Fibroblast of peridontal ligament (primary cell): ENCODE measurements around the gene GIPC1.
"Not testable (repeated sequence)": the region's sequence is repeated elsewhere in the genome, so short reads cannot be mapped to it uniquely, and the experiment has no call there.

Experiments
- DNase-seq: peaks from one replicate; pipeline ENCODE4 v3.0.0-alpha.2; 2010; ENCODE audit errors: extremely low read depth

Gene GIPC1

DNA sequence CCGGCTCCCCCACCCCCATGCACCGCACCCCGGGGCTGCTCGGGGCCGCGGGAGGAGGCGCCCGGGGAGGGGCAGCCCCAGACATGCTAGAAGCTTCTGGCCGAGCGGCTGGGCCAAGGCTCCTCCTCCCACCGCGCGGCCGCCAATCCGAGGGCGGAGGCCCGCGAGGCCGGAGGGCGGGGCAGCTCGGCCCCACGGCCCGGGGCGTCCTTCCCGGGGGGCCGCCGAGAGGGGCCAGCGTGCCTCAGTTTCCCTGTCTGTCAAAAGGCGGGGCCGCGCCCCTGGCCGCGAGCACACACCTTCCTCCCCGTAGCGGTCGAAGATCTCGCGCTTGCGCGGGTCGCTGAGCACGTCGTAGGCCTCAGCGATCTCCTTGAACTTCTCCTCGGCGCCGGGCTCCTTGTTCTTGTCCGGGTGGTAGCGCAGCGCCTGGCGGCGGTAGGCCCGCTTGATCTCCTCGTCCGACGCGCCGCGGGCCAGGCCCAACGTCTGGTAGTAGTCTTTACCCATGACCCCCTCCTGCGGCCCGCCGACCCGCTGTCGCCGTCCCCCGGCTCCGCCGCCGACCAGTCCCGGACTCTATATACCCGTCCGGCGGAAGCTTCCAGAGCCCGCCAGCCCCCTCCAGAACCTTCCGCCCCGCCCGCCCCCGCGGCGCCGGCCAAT is 22.0 kb upstream of the GIPC1 start, which contains the start of gene DNAJB1:
TSS of gene DNAJB1 (minus strand) at position 558 of the 666 bp plus-strand sequence. CDS start at position 510, 48 bp downstream.
- peak; percentile 64 for DNase-seq

DNA sequence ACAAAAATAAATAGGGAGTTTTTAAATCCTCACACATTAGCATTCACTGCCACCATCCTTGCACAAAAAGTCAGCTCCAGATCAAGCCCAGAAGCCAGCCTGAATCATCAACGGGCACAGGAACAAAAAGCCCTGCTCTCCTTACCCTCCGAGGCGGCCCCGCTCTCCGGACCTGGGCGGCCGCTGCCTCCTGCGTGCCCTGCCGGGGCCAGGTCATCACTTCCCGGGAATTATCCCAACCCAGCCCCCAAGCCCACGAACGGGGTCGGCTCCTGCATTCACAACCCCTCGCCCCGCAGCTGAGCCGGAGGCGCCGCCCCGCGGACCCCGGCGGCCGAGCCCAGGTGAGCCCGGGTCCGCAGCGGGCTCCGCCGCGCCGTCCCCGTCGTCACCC is 21.5 kb upstream of the GIPC1 start:
- peak; percentile 33 for DNase-seq

DNA sequence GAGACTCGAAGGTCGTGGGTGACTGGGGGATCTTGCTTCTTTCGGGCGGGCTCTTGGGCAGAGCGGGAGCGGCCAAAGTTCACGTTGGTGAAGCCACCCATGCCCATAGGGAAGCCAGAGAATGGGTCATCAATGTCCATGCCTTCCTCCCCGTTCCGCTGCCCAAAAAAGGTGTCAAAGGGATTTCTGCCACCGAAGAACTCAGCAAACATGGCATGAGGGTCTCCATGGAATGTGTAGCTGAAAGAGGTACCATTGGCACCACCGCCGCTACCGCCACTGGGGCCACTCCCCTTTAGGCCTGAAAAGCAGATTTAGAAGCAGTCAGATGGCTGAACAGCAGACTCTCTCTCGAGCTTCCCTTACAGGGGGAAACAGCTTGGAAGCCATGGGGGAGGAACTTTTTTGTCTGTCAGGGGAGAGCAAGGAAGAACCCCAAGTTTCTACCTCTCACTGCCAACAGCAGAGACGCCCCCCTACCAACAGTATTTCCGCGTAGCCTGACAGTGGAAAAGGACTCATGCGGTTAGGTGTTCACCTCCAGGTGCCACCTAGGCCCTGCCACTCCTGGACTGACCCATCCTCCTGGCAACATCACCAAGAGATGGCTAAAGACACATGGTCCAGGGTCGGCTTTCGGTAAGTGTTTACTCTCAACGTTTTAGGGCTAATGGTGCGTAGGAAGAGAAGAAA is 21.0 kb upstream of the GIPC1 start:
- no peak for DNase-seq

DNA sequence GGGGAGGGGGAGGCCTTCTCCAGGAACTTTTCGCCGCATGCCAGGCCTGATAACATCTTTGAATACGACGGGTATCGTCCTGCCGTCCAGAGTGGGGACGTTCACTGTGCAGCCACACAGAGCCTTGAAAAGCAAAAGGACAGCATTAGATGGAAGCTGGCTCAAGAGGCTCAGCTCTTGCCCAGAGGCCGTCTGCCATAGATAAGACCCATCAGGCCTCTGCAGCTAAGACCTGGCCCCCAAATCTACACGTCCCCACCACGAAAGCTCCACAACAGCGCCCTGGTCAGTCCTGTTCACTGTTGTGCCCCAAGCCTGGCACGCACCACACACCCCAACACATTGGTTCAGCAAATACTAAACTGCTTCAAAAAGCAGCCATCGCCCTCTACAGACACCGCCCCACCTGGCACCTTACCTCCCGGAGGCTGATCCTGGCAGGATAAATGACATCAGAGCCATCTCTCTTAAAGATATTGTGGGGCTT is 20.2 kb upstream of the GIPC1 start:
- DNase-seq, result no peak

DNA sequence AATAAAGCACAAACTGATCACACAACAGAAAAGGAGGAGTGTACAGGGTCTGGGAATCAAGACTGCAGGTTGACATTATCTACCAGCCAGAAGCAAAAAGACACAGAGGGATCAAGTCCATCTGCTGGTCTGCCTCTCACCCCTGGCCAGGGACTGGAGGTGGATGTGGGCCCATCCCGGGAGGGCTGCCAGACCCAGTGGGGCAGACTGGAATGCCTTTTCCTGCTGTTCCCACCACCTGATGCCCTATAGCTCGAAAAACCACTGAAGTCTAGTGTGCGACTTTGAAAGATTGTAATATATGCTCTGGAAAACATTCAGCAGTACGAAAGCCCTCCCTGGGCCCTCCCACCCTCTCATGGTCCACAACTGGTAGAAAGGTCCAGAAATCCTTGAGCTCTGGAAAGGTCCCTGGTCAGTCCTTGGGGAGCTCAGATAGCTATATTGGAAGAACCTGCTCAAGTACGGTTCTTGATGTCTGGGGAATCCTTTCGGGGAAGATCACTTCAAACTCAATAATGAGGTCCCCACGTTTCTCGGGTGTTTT is 19.6 kb upstream of the GIPC1 start:
- no peak for DNase-seq

DNA sequence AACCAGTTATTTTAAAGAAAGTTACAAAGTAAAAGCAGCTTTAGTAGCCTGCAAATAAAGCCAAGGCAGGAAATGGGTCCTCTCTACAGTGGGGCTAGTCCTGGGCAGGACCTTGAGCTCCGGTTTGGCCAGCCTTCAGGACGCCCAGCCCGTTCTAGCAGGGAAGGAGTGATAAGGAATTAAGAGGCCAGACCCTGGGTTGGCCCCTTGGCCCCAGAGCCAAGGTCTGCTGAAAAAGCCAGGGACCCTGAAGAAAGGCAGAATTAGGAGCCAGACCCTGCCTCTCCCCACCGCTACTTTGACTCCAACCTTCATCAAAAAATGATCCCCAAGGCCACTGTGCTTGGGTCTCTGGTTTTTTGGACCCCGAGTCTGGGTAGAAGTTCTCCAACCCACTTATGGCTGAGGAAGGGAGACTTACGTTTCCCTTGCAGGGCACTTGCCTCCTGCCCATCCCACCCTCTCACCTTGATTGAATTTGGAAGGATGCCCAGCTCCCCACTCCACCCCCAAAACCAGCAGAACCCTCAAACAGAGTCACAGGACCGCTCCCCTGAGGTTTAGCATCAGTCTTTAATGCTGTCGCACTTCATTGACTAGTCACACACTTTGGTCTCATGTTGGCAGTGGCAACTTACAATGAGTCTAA is 18.4 kb upstream of the GIPC1 start:
- DNase-seq, result no peak

DNA sequence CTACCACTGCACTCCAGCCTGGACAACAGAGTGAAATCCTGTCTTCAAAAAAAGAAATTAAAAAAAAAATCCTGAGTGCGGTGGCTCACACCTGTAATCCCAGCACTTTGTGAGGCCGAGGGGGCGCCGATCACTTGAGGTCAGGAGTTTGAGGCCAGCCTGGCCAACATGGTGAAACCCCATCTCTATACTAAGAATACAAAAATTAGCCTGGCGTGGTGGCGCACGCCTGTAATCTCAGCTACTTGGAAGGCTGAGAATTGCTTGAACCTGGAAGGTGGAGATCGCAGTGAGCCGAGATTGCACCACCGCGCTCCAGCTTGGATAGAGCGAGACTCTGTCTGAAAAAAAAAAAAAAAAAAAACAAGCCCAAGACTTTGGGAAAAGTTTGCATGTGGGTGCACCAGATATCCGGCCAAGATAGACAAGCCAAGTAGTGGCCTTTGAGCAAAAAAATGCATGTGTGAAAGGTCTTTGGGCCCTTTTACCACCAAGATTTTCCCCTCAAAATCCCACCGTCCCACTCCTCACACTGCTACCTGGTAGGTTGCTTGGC is 16.6 kb upstream of the GIPC1 start:
- DNase-seq, result no peak

DNA sequence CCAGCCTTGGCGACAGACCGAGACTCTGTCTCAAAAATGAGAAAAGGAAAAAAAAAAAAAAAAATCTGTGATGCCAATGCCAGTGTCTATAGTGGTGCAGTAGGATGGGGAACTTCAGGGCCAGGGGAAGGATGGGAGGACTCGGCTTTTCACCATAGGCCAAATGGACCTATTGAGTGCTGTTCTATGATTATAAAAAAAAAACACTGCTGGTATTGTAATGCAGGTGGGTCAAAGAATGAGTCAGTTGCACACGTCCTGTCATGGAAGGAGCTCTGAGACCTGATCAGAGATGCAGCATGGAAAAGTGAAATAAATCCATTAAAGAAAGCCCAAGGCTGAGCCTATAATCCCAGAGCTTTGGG is 15.3 kb upstream of the GIPC1 start:
- DNase-seq, result no peak

DNA sequence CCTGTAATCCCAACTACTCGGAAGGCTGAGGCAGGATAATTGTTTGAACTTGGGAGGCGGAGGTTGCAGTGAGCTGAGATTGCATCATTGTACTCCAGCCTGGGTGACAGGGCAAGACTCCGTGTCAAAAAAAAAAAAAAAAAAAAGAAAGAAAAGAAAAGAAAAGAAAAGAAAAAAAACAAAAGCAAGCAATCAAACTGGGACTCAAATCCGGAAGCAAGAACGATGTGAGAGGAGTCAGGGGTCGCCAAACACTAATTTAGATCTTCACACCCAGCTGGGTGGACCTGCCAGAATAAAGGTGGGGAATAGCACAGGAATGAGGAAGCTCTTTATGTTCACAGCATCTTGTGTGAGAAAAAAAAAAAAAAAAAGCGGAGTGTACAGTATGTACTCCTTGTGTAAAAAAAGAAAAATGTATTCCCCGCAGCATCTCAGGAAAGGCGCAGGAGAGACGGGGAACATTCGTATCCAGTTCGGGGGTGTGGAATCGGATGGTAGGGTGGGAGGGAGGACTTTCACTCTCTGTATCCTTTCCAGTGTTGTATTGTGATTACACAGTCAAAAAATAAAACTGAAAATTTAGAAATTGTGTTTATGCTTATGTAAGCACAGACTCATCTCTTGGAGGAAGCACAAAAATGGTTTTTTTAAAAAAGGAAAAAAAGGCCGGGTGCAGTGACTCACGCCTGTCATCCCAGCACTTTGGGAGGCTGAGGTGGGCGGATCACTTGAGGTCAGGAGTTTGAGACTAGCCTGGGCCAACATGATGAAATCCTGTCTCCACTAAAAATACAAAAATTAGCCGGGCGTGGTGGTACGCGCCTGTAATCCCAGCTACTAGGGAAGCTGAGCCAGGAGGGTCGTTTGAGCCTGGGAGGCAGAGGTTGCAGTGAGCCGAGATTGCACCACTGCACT is 14.6 kb upstream of the GIPC1 start:
- peak; percentile 91 for DNase-seq

DNA sequence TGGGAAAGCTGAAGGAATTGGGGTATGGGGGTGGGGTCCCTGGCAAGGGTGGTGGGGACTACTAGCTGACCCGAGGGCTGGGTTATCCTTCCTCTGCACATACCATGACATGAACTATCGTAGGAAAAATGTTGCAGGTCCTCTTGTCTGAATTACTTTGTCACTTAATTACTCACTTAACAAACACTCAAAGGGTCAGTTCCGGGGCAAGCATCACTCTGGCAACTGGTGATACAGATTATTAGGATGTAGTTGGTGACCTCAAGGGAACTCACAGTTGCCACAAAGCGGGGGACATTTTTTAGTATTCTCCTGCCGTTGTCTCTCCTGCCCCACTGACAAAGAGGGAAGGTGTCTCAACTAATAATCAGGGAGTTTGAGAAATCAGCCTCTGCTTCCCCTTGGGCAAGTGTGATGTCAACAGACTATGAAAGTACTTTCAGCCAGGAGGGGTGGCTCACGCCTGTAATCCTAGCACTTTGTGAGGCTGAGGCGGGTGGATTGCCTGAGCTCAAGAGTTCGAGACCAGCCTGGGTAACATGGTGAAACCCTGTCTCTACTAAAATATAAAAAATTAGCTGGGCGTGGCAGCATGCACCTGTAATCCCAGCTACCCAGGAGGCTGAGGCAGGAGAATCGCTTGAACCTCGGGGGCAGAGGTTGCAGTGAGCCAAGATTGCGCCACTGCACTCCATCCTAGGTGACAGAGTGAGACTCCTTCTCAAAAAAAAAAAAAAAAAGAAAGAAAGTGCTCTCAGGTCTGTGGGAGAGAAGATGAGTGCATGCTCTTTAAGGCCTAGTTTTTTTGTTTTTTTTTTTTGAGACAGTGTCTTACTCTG is 12.0 kb upstream of the GIPC1 start:
- no peak for DNase-seq

DNA sequence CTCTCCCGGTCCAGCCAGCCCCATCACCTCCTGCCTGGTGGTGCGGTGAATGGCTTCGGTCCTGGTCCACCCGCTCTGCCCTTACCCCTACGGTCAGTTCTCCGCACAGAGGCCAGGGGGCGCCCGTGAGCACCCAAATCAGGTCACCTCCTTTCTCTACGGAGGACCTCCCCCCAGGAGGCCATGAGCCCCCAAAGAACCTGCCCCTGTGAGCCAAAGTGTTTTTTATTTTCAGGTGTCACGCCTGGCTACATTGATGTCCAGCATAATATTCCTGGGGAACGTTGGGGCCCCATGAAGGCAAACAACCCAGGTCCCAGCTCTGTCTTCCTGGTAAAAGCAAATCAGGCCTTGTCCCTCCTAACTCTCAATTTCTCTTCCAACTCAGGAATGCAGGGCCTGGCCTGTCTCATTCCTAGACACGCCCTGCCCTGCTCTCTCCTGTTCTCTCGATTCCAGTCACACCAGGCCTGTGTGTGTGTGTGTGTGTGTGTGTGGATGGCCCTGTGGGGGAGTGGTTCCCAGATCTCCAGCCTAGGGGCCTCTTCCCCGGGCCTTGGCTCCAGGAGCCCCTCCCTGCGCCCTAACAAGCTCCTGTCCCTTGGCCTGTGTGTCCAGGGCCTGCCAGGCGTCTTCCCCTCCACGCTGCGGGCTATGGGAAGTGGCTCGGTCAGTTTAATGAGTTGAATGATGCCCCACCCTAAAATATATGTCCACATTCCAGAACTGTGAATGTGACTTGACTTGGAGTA is 9.7 kb upstream of the GIPC1 start:
- peak; percentile 41 for DNase-seq

DNA sequence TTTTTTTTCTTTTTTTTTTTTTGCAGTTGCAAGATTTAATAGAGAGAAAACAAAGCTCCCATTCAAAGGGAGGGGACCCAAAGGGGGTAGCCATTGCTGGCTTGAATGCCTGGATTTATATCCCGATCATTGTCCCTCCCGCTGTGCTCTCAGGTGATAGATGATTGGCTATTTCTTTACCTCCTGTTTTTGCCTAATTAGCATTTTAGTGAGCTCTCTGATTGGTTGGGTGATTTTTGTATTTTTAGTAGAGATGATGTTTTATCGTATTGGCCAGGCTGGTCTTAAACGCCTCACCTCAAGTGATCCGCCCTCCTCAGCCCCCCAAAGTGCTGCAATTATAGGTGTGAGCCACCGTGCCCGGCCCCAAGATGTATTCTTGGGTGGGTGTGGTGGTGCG is 8.6 kb upstream of the GIPC1 start:
- DNase-seq, result not testable (repeated sequence)

DNA sequence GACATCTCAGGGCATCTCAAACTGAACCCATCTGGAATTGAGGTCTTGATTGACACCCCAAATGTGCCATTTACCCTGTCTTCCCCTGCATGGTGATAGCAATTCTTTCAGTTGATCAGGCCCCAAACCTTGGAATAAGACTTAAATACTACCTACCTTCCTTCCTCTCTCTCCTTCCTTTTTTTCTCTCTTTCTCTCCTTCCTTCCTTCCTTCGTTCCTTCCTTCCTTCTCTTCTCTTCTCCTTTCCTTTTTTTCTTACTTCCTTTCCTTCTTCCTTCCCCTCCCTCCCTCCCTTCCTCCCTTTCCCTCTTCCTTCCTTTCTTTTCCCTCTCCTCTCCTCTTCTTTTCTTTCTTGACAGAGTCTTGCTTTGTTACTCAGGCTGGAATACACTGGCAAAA is 7.4 kb upstream of the GIPC1 start:
- DNase-seq, result no peak

DNA sequence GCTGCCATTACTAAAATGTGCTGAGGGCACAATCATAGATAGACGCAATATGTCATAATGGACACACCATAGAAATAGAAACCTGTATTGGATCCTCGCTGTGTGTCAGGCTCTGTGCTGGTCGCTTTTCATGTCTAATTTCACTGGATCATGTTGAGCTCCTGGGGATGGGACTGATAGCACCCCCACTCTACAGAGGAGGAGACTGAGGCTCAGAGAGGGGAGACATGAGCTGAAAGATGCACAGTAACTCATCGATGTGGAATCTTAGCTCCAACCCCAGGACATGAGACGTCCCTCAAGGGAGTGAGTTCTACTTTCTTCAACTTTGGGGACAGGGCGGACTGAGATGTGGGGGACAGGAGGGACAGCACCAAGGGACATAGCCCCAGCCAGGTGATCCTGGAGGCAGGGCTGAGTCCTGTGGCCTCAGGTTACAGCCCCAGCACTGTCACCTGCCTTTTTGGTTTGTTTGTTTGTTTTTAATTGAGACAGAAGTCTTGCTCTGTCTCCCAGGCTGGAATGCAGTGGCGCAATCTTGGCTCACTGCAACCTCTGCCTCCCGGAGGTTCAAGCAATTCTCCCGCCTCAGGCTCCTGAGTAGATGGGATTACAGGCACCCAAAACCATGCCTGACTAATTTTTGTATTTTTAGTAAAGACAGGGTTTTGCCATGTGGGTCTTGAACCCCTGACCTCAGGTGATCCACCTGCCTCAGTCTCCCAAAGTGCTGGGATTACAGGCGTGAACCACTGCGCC is 6.6 kb upstream of the GIPC1 start:
- DNase-seq, result no peak

DNA sequence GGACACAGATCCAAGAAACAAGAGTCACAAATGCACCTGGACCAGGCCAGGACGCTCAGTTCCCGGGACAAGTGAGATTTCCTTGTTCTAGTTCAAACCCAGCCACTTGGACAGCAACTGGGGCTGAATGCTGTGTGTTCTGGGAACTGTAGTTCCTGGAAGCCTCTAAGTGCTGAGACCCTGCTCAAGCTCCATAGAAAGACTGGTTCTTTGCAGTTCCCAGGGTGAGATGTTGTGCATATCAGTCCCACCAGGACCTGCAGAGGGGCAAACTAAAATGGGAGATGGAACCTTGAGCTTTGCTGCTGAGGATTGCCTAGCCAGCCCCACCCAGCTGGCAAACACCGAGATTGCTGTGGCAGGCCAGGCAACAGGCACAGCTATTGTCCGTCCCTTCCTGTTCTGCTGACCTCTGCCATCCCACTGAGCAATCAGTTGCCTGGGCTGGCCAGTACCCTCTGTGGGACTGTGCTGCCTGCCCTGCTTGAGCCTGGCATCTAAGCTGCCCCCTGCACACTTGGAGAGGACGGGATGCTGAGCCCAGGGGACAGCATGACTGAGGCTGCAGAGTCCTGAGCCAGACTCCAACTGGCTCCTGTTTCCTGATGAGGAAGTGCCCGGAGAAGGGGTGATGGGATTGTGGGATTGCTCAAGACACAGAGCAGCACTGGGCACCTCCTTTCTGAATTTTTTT is 1.4 kb upstream of the GIPC1 start:
- no peak for DNase-seq

DNA sequence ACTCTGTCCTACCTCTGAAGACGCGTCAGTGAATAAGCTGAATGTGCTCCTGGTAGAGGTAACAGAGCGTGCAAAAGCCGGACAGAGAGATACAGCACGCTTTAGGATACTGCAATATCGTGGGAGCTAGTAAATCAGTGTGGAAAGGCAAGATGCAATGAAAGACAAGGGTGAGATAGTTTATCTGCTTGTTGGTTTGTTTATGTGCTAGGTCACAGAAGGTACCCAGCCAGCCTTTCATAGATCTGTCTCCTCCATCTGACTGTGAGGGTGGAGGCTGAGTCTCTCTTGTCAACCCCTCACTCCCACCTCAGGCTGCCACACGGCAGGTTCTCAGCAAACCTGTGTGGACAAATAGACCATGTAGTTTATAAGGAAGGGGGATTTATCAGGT is 904 bp upstream of the GIPC1 start:
- DNase-seq, result no peak

DNA sequence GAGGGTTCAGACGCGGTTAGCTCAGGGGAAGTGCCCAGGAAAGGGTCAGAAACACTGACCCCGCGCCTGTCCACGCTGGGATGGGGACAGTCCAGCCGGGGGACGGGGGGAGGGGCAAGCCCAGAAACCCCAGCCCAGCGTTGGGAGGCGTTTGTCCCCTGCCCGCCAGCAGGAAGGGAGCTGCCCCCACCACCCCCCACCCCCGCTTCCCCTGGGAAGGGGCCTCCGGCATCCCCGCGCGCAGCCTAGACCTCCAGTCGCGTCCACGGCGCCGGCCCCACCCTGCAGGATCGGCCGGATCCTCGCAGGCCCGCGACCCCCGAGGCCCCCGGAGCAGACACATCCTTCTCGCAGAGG is 277 bp downstream of the GIPC1 start:
- DNase-seq, result no peak

DNA sequence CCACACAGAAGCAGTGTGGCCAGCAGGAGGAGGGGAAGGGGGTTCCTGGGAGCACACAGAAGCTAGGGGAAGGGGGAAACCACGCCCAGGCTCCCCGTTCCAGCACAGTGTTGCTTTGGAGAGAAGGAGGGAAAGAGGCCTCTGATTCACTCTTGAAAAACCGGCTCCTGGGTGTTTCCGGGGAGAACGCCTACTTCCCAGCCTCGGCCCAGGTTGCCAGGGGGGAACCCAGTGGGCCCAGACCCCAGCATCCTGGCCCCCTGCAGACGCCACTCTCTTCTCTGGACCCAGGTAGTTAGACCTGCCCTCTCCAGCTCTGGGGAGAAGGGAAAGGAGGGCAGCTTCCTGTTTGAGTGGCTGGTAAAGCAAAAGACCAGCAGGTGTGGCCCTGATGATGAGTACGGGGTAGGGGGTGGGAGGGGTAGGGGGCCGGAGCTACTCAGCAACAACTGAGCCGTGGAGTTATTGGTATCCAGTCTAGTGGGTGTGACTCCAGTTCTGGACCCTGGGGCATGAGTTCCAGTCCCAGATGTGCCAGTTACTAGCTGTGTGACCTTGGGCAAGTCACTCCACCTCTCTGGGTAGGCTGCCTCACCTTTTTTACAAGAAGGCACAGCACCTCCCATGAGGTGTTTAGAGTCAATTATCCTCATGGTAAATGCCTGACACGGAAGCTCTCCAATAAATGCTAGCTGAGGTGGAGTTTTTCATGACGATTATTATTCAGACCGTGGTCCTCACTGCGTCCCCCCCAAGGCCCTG is 836 bp downstream of the GIPC1 start:
- no peak for DNase-seq
